ENCODE results near the gene TBC1D1. TPM values are rescaled to one million over a fixed set of nuclear protein-coding genes. Genes with fewer than 3 reads are reported as not detected.

TBC1D1 gene
- total and polyA plus RNA-seq, 2 donors (not counting 3 experiments of a cell fraction or from before 2014, with no cell fraction given): 63.5 to 116 TPM

- H3K4me3 ChIP-seq (replicated peaks in 1 of 3; ENCODE audit: insufficient read depth in 1 of 3, low read depth in 1 of 3, low read length in 3 of 3): no peak overlapping the region
- TF ChIP-seq MYC (IDR thresholded peaks at IDR 0.05; ENCODE audit: low read depth, low read length) (no peak), CTCF (IDR thresholded peaks at IDR 0.05; ENCODE audit: extremely low read depth in 1 of 2, insufficient read depth in 1 of 2, low read depth in 1 of 2, low read length in 2 of 2) (no peak), GATA2 (IDR thresholded peaks at IDR 0.05; ENCODE audit: insufficient read depth, insufficient read length, low read depth, low read length) (no peak), MAX (IDR thresholded peaks at IDR 0.05; ENCODE audit: insufficient read depth, insufficient read length) (no peak), FOS (IDR thresholded peaks at IDR 0.05; ENCODE audit: borderline replicate concordance, insufficient read depth, low read length) (no peak), EZH2 (IDR thresholded peaks at IDR 0.05; ENCODE audit: borderline replicate concordance, low read depth, low read length, severe bottlenecking) (no peak), POLR2AphosphoS5 (IDR thresholded peaks at IDR 0.05; ENCODE audit: insufficient read depth, low read depth, low read length) (no peak), JUN (IDR thresholded peaks at IDR 0.05; ENCODE audit: borderline replicate concordance, insufficient read depth, insufficient read length, low read depth) (no peak), POLR2A (IDR thresholded peaks at IDR 0.05; ENCODE audit: low read depth, low read length) (no peak)
- H3K9me3 ChIP-seq (replicated peaks; ENCODE audit: control insufficient read depth, insufficient read depth, low read length): no peaks in the 10 kb centered on the region
- BruUV-seq (replicated peaks): no TSS peak
- ChIA-PET POLR2A (no interaction called here), CTCF (interaction anchor here (1.5 kb wide), 1 partner anchor 36 kb away, joined by 4 read pairs; no protein-coding TSS in a partner anchor)
- no peak overlapping the region for H2AFZ ChIP-seq (ENCODE audit: low read depth, low read length)
- no peaks in the 10 kb centered on the region for H3K27me3 ChIP-seq (ENCODE audit: control insufficient read depth in 2 of 2, insufficient read depth in 2 of 2, low read length in 2 of 2)
- peaks cover 0 to 2% of the 10 kb centered on the region in 2 experiments for H3K36me3 ChIP-seq (ENCODE audit: control insufficient read depth in 2 of 2, extremely low read depth in 1 of 2, insufficient read depth in 2 of 2, low read length in 2 of 2)
- H3K9ac ChIP-seq (replicated peaks; ENCODE audit: extremely low read depth, insufficient read depth, low read length): no peak overlapping the region
- intact Hi-C loops (cut with micrococcal nuclease): no loop called here
- no peaks in the 10 kb centered on the region for H3K4me1 ChIP-seq (ENCODE audit: control insufficient read depth, extremely low read depth, insufficient read depth, low read length)
- dilution Hi-C loops (cut with MboI; ENCODE audit: extremely low pct_ligation_motif_present, low sequenced_read_pairs): no loop called here
- H3K9me1 ChIP-seq (replicated peaks; ENCODE audit: control insufficient read depth, extremely low read depth, insufficient read depth, low read length): no peaks in the 10 kb centered on the region
- FAIRE-seq: no peak
- H3K79me2 ChIP-seq (ENCODE audit: control insufficient read depth, insufficient read depth, low read length): peaks cover 3% of the 10 kb centered on the region
- DNase-seq (ENCODE audit: low read depth, low spot score): no peak
- H3K4me2 ChIP-seq (ENCODE audit: insufficient read depth, low read length): no peak overlapping the region
- no peaks in the 10 kb centered on the region for H4K20me1 ChIP-seq (replicated peaks; ENCODE audit: control insufficient read depth, extremely low read depth, insufficient read depth, low read length)
- H3K27ac ChIP-seq (ENCODE audit: insufficient read depth, low read depth, low read length): no peak overlapping the region
Observed at GRCh38 chr4:37999000-37999716, 108.3 kb downstream of the TBC1D1 start.

Data from endothelial cell of umbilical vein (primary cell).